ENCODE measurements around the gene PRXL2C. TPM values are rescaled to one million over a fixed set of nuclear protein-coding genes. Genes with fewer than 3 reads are reported as not detected.
"Not testable (repeated sequence)": the region's sequence is repeated elsewhere in the genome, so short reads cannot be mapped to it uniquely, and the experiment has no call there.

PRXL2C gene
- total RNA-seq, 2 donors from 2014 or later: 2.4 to 6.0 TPM

DNA sequence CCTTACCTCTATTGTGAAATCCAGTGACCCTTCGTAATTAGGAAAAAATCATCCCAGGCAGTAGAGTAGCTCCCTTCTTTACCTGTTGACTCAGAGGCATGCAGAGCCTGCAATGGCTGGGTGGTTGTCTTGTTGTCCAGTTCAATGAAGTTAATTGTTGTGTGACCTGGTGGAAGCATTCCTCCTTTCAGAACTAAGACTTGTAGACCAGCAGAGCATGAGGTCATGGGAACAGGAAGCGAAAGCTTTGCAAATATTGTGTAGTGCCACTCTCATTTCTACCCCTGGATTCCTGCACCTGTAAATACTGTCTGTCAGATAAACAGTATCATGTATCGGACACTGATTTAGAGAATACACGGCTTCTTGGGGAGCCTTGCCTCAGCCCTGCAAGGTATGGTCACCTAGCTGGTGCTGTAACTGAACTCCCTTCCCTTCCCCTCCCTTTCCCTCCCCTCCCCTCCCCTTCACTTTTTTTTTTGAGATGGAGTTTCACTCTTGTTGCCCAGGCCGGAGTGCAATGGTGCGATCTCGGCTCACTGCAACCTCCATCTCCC, 5.7 kb upstream of the PRXL2C start:
- DNase-seq (no peak), ATAC-seq (no peak)
- intact Hi-C loops (cut with DNase I, micrococcal nuclease): loop anchor here in 1 of 2 donors (10.0 kb wide), 1 partner anchor 216 kb away; no protein-coding TSS in a partner anchor

DNA sequence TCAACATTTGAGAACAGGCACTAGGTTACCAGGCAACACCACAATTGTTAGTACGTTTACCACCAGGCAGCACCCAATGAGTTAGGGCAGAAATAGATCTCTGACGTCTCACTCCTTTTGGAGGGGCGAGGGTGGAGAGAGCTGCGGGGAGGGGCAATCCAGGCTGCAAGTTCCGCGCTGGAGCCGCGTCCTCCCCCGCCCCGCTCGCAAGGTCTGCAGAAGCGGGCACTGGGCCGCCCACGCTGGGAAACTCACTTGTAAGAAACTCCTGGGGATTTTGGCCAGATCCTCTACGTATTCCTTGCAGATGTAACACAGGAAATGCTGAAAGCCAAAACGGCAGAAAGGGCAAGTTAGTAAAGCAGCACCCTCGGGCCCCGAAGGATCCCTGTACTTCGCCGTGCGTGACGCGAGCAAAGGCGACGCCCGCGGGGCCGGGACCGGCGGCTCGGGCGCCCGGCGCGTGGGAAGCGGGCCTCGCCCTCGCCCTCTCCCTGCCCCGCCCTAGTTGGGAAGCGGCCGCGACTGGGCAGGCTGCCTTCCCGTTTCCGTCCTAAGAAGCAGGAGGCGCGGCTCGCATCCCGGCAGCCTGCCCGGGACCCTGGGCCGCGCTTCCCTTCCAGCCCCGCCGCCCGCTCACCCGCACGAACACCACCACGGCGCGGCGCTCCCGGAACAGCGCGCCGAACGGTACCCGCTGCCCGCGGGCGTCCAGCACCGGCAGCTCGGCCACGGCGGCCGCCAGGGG, 493 bp downstream of the PRXL2C start:
- intact Hi-C loops (cut with DNase I, micrococcal nuclease): no loop called here
- DNase-seq (peak; percentile 77 to 81), ATAC-seq (peak; percentile 86)

DNA sequence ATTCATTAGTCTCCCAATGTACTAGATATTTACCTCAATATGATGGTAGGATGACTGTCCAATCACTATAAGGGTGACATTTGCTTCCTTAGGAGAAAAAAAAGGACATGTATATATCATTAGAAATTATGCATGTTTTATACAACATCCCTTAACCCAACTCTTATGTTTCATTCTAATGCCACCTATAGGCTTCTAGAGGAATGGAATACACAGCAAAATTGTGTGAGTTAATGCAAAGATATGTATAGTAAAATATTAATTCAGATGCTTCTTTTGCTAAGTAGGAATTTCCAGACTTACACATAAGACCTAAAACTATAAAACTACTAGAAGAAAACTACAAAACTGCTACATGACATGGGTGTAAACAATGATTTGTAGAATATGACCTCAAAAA, 3.5 kb downstream of the PRXL2C start:
- DNase-seq: no peak
- ATAC-seq: peak; percentile 23
- intact Hi-C loops (cut with DNase I, micrococcal nuclease): no loop called here

DNA sequence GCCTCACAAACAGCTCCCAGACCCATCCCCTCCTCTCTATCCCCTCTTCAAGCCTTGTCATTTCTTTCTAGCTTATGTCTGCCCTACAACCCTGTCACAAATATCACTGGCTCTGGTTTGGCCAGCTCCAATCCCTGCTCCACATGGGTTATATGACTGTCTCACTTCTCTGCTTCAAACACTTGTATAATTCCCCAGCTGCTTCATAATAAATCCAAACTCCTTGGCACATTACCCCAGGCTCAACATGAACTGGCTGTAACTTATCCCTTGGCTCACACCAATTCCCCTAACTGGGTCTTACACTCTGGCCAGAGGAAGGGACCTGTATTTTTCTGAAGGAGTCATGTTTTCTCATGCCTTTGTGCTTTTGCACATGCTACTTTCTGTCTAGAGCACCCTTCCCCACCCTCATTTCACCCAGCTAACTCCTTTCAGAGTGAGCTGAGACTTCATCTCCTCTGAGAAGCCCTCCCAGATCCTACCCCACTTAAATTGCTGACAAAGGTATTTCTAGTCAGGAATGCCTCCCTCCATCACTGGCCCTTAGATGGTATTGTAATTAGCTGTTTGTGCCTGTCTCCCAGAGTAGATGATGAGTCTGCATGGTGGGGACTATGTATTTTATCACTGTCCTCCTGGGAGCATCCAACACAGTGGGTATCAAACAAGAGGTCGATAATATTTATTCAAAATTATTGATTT, 5.3 kb downstream of the PRXL2C start:
- ATAC-seq (no peak), DNase-seq (no peak)
- intact Hi-C loops (cut with DNase I, micrococcal nuclease): no loop called here

DNA sequence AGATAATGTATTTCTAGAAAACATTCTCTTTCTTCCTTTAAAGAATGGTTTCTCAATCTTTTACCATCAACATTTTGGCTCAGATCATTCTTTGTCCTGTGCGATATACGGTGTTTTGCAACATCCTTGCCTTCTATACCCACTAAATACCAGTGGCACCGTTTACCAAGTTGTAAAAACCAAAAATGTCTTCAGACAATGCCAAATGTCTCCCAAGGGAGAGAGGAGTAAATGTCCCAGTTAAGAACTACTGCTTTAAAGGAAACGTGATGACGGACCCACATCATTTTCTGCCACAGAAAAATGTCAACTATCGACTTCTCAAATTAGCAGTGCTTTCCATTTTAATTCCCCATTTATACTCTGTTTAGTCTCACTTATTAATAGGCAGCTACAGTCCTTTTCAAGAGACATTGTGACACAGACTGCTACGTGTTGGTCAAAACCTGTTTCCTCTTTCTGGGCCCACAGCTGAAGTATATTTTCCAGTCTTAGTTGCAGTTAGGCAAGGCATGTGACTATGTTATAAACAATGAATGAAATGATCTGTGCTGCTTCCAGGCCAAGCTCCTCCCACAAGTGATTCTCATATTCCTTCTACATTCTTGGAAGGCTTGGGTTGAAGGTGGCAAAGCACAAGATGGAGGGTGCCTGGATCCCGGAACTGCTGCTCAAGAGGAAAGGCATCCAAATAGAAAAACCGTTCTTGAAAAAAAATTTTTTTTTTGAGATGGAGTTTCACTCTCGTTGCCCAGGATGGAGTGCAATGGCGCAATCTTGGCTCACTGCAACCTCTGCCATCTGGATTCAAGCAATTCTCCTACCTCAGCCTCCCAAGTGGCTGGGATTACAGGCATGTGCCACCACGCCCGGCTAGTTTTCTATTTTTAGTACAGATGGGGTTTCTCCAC, 8.8 kb downstream of the PRXL2C start:
- ATAC-seq: no peak
- no peak for DNase-seq
- intact Hi-C loops (cut with DNase I, micrococcal nuclease): no loop called here

DNA sequence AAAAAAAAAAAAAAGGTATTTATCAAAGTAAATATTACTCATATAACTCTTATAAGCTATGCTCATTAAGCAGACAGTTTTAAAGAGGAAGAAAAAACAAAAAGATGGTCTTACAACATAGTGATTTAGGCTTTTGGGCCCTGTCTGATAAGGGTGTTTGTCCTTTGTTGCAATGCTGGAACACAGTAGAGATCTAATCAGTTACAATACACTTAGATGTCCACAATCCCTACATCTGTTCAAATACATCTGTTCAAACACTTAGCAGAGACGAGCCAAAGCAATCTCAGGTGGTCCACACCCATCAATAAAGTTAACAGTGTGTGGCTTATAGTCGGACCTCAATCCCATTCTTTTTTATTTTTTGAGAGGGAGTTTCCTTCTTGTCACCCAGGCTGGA, 11.0 kb downstream of the PRXL2C start:
- ATAC-seq: peak; percentile 99
- intact Hi-C loops (cut with DNase I, micrococcal nuclease): no loop called here
- no peak for DNase-seq

DNA sequence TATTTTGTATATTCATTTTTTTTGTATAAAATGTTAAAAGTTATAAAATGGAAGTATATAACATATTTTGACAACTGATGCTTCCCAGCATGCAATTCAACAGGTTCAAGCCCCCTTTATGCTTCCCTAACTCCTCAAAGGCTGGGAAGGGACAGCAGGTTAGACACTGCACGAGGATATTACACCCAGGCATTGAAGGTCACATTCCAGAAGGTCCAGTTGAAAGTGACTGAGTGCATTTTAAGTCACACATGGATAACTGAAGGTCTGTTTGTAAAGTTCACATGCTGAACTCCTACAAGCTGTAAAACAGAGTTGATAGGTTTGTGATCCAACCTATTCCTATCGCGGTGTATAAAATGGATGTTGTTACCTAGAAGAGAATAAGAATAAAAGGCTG, 13.6 kb downstream of the PRXL2C start:
- DNase-seq: no peak
- intact Hi-C loops (cut with DNase I, micrococcal nuclease): no loop called here
- no peak for ATAC-seq

DNA sequence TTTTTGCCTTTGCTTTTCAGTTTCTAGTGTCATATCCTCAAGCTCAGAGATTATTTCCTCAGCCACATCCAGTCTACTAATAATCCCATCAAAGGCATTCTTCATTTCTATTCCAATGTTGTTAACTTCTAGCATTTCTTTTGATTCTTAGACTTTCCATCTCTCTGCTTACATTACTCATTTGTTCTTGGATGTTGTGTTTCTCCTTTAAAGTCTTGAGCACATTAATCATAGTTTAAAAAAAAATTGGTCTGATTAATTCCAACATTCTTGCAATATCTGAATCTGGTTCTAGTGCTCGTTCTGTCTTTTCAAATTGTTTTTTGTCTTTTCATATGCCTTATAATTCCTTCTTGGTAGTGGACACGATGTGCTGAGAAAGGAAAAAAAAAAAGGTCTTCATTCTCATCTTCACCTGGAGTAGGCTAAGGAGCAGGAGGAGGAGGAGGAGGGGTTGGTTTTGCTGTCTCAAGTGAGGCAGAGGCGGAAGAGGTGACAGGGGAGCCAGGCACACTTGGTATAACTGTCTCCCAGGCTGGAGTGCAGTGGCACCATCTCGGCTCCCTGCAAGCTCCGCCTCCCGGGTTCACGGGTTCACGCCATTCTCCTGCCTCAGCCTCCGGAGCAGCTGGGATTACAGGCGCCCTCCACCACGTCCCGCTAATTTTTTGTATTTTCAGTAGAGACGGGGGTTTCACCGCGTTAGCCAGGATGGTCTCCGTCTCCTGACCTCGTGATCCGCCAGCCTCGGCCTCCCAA, 16.3 kb downstream of the PRXL2C start:
- ATAC-seq: no peak
- intact Hi-C loops (cut with DNase I, micrococcal nuclease): no loop called here
- no peak for DNase-seq

DNA sequence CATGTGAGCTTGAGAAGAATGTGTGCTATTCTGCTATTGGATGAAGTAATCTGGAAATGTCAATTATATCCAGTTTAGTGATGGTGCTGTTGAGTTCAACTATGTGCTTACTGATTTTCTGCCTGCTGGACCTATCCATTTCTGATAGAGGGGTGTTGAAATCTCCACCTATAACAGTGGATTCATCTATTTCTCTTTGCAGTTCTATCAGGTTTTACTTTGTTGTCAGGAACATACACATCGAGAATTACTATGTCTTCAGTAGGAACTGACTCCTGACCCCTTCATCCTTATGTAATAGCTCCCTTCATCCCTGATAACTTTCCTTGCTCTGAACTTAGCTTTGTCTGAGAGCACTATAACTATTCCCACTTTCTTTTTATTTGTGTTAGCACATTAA, 18.7 kb downstream of the PRXL2C start:
- intact Hi-C loops (cut with DNase I, micrococcal nuclease): no loop called here
- ATAC-seq (no peak), DNase-seq (no peak)

DNA sequence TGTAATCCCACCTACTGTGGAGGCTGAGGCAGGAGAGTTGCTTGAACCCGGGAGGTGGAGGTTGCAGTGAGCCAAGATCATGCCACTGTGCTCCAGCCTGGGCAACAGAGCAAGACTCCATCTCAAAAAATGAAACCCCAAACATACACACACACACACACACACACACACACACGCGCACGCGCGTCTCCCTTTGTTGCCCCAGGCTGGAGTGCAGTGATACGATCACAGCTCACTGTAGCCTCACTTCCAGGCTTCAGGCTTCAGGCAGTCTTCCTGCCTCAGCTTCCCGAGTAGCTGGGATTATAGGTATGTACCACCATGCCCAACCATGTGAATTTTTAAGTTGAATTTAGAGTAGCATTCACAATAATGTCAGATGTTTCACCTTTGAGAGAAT, 21.5 kb downstream of the PRXL2C start:
- ATAC-seq; intact Hi-C loops (cut with DNase I, micrococcal nuclease); DNase-seq: not testable (repeated sequence)

DNA sequence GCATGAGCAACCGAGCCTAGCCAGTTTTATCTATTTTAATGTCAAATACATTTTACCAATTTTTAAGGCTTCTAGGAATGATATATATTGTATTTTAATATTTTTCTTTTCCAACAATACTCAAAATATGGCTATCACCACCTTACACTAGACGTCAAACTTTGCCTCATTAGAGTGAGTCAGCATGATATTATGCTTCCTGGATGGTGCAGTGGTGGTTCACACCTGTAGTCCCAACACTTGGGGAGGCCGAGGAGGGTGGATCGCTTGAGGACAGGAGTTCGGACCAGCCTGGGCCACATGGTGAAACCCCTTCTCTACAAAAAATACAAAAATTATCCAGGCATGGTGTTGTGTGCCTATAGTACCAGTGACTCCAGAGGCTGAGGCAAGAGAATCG, 28.2 kb downstream of the PRXL2C start:
- intact Hi-C loops (cut with DNase I, micrococcal nuclease): loop anchor here in 1 of 2 donors (10.0 kb wide), 1 partner anchor 58 kb away; no protein-coding TSS in a partner anchor
- ATAC-seq: no peak

DNA sequence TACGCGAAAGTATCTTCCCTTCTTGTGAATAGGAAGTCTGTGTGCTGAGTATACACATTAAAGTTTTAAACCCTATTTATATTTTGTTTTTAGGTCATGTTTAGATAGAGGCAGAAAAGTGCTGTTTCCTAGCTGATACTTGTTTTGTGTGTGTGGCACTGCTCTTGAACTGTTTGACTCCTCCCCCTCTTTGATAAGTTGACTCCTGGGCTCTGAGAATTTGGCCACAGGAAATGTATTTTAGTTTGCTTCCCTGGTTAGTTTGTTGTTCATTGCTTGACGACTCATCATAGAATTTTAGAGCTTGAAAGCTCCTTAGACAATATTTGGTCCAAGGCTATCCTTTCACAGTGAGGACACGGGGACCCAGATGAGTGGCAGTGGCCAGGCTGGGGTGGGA, 33.5 kb downstream of the PRXL2C start:
- intact Hi-C loops (cut with DNase I, micrococcal nuclease): loop anchor here in 1 of 2 donors (10.0 kb wide), 1 partner anchor 63 kb away; no protein-coding TSS in a partner anchor
- no peak for DNase-seq
- ATAC-seq: no peak

More for the DNA sequence above, 28.2 kb downstream of the PRXL2C start:
- no peak for DNase-seq

DNA sequence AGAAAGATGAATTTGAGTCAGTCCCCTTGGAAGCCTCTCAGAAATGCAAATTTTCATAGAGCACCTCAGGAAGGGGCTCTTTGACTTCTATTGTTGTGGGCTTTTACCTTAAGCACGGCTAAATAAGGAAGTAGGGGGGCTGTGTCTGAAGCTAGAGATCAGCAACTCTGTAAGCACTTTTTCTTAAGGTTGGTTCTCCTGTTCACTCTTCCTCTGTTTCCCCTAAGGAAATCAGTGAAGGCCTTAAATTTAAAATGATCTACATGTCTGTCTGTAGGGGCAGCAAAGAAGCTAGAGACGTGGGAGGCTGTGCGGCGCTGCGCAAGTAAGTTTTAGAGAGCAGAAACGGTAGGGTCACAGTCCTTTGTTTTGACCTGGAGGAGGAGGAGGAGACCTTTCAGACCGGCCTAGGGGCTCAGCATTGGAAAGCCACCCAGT, 34.3 kb downstream of the PRXL2C start:
- intact Hi-C loops (cut with DNase I, micrococcal nuclease): loop anchor here in 1 of 2 donors (10.0 kb wide), 1 partner anchor 64 kb away; no protein-coding TSS in a partner anchor
- ATAC-seq (no peak), DNase-seq (no peak)

DNA sequence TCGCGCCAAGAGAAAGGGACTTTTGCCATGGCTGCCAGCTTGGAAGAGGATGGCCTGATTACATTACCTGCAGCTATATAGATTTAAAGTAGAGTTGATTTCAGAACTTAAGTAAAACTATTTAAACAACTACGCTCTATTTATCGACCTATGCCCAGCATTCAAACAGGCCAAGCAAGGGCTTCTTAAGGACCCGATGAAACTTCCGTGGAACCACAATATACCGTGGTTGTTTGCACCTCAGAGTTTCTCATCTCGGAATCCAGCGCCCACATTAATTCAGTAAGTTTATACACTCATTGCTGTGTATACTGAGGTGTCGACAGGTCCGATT, 35.0 kb downstream of the PRXL2C start:
- intact Hi-C loops (cut with DNase I, micrococcal nuclease): loop anchor here in 1 of 2 donors (10.0 kb wide), 1 partner anchor 65 kb away; no protein-coding TSS in a partner anchor
- ATAC-seq (no peak), DNase-seq (no peak)

DNA sequence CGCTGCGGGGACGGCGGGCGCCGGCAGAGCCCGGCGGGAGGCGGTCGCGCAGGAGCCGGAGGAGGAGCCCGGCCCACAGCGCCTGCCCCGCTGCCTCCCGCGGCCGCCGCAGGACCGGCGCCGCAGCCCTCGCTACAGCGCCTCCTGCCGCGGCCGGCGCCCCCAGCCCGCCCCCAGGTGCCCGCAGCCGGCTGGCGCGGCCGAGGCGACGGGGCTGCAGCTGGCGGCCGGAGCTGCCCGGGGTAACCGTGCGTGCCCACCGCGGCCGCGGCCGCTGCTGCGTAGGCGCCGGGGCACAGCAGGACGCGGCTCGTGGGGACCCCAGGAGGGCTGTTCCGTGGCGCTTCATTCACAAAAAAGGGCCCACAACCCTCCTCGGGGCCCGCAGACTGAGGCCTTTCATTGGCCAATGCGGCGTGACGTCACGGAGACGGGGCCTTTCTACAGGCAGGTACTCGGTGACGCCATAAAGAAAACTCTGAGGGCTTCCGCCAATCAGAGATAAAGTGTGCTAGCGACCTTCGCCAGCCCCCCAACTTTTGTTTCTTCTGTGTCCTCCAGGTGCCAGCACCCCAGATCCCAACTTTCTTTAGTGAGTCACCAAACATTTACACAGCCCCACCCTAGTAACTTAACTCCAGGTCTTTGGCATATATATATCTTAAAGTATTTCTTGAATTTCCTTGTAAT, 35.5 kb downstream of the PRXL2C start, which contains the start of gene CDC14B:
CDC14B (minus strand) TSS at position 353 of the 690 bp plus-strand sequence. CDS start 465 bp downstream, outside the sequence.
- peak; percentile 96 to 97 for DNase-seq
- intact Hi-C loops (cut with DNase I, micrococcal nuclease): loop anchor here in 1 of 2 donors (10.0 kb wide), 2 partner anchors 55 to 65 kb away; no protein-coding TSS in a partner anchor
- ATAC-seq: peak; percentile 90

DNA sequence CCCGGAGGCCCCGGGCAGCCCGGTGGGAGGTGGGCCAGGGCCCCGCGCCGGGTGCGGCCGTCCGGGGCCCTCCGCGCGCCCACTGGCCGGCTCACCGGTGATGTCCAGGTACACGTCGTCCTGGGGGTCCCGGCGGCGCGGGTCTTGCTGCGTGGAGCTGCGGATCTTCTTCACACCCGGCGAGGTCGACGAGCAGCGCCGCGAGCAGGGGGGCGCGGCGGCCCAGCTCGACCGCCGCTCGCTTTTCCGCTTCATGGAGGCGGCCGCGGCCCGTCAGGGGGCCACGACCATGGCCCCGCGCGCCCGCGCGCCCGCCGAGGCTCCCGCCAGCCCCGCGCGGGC, 36.0 kb downstream of the PRXL2C start:
- ATAC-seq (no peak), DNase-seq (peak in 1 of 2 donors; percentile 20)
- intact Hi-C loops (cut with DNase I, micrococcal nuclease): loop anchor here in 1 of 2 donors (10.0 kb wide), 1 partner anchor 54 kb away; no protein-coding TSS in a partner anchor

Measured in left colon (tissue), 2 donors.